Fibroblast of skin of left quadriceps (primary cell): Measurements from ENCODE around the gene RUNX3.
"Not testable (repeated sequence)": the region's sequence is repeated elsewhere in the genome, so short reads cannot be mapped to it uniquely, and the experiment has no call there.

ENCODE experiments used
- DNase-seq, 2 experiments: peaks; one replicate each; pipeline ENCODE4 v3.0.0-alpha.2; 2013; ENCODE audit warnings: low read depth in 2 of 2

RUNX3 gene

GRCh38 chr1:24914226-24915069 is 15.6 kb downstream of the RUNX3 start:
- peak; percentile 69 to 77 for DNase-seq

- no peak for DNase-seq
These were observed 16.4 kb downstream of the RUNX3 start for GRCh38 chr1:24913616-24914225.

- no peak for DNase-seq
These were observed 16.8 kb downstream of the RUNX3 start for GRCh38 chr1:24913274-24913604.

- DNase-seq: no peak
These were observed 17.5 kb downstream of the RUNX3 start for GRCh38 chr1:24912376-24913273.

GRCh38 chr1:24911651-24912155 is 18.4 kb downstream of the RUNX3 start:
- DNase-seq: no peak

DNA sequence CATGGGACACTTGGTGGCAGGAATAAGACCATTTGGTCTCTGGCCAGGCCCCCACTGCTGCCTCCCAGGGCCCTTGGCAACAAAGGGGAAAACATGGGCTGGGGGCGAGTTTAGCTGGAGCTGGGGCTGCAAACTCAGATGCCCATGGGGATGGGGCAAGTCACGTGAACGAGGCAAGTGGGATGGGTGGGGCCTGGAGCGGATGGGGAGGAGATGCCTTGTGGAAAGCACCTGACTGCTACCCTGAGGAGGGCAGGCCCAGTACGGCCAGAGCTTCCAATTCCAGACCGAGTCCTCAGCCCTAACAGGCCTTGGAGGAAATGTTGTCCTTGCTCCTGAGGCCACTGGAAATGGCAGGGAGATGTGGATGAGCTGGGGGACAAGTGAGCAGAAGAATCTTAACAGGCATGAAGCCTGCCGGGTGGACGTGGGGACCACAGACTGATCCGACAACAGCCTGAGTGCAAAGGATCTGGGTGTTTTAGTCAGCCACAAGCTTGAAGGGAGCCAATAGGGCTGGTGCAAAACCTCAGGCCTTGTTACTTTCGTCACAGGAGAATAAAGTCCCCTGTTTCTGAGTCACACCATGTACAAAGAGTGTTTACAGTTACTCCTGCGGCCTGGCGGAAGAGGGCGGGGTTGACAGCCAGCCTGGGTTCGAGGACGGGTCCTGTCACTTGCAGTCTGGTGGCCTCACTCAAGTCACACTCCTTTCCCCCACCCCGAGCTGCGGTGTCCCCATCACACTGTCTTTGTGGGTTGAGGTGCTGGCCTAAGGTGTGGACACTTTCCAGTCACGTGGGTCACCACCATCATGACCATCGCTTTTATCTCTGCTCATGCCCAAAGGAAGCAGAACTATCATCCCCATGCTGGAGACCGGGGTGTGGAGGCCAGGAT is 19.1 kb downstream of the RUNX3 start:
- no peak for DNase-seq

DNA sequence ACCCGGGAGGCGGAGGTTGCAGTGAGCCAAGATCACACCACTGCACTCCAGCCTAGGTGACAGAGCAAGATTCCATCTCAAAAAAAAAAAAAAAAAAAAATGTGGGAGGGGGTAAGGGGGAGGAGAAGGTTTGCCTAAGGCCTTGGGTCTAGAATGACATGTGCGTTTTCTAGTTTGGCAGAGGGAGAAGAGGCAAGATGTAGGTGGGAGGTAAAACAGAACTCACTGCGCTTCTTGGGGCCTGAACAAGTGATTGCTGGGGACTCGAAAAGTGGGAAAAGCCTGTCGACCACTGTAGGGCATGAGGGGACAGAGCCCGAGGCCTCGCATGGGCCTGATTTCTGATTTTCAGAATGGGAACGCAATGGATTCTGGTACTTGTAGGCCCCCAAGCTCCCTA is 19.9 kb downstream of the RUNX3 start:
- no peak for DNase-seq

DNA sequence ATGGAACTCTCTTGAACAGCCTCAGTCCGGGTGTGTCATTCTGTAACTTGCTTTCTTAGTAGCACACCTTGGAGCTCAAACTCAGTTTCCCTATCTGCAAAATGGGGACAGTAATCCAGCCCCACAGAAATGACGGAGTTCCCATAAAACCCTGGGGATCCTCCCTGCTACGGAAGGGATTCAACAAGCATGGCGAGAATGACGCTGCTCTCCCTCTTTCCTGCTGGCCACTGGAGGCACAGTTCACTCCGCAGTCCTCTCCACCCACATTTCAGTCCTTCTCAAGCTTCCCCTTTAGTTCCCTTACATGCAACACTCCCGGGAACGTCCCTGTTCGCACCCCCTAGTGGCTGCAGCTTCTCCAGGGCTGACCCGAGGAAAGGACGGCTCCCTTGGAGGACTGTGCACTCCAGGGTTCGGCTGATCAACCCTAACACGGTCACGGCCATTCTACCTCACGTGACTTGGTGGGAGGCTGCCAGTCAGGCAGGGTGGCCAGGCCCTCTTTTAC is 20.6 kb downstream of the RUNX3 start:
- DNase-seq: no peak

DNA sequence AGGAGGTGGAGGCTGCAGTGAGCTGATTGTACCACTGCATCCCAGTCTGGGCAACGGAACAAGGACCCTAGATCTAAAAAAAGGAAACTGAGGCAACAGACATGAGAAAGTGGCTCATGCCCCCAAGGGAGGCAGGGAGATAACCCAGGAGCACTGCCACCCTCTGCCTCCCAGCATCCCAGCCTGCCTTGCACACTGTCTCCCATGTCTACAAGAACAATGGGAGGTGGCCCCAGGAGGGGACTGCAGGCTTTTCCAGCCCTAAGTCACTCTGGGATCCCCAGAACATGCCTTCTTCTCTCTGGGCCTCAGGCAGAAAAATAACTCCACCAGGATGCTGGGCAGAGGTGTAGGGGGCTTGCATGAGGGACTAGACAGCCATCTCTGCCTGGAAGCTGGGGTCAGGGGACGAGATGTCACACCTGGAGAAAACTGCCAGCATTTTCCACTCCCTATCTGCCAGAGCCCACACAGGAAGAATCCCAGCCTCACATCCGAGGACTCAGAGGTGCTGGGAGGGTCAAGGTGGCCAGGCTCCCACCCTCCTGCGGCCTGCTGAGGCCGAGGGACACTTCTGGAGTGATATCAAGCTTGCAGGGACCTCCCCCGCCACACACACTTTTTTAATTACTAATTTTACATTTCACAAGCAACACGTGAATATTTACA is 21.4 kb downstream of the RUNX3 start:
- DNase-seq: no peak

DNA sequence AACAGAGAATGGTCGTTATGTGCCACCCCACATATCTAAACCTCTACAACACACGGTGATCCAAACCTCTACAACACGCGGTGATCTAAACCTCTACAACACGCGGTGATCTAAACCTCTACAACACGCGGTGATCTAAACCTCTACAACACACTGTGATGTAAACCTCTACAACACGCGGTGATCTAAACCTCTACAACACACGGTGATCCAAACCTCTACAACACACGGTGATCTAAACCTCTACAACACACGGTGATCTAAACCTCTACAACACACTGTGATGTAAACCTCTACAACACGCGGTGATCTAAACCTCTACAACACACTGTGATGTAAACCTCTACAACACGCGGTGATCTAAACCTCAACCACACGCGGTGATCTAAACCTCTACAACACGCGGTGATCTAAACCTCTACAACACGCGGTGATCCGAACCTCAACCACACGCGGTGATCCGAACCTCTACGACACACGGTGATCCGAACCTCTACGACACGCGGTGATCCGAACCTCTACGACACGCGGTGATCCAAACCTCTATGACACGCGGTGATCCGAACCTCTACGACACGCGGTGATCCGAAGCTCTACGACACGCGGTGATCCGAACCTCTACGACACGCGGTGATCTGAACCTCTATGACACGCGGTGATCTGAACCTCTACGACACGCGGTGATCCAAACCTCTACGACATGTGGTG is 22.3 kb downstream of the RUNX3 start:
- not testable (repeated sequence) for DNase-seq

DNA sequence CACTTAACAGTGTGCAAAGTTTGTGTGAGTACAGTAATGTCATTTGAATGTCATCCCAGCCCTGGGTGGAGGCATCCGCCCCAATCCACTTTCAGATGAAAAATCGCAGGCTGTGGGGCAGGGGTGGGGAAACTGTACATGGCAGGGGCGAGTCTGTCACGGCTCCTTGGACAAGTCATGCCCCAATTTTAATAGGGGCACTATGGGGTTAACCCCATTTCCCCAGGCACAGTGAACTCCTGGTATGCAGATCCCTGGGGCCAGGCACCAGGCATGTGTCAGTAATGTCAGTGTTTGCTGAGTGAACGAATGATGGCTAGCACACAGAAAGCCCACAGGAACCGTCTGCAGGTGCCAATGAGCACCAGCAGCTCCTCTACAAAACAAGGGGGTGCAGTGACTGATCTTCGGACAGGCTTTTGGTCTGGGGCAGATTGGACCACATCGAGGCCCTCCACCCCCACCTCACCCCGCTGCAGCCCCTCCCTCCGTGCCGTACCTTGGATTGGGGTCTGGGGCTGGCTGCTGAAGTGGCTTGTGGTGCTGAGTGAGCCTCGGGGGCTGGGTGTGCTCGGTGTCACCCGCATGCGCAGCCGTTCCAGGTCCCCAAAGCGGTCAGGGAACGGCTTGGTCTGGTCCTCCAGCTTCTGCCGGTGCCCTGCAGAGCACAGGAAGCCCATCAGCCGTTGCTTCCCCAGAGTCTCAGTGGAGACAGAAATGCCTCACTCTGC is 23.2 kb downstream of the RUNX3 start:
- no peak for DNase-seq

GRCh38 chr1:24905979-24906720 is 23.9 kb downstream of the RUNX3 start:
- no peak for DNase-seq

DNA sequence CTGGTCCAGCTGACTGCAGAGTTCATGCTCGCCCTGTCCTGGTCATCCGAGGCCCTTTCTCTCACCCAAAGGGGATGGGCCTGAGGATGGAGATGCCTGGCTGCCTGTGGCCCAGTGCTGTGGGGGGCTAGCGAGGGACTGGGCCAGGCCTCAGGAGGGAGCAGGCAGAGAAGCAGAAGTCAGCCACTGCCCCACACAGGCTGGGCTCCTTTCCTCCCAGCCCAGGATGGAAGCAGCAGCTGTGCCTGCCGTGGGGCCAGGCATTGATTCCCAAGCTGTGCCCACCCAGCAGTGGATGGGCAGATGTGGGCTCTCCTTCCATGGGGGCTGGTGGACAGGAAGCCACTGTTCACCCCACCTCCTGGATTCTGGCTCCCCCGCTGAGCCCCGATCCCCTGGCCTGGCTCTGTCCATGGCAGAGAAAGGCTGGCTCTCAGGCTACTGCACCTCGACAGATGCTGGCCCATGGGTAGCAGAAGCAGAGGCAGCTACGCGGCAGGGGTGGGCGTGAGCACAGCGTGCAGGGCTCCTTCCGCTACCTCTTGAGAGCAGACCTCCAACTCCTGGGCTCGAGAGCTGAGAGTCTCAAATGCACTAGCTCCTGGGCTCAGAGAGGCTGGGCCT is 24.6 kb downstream of the RUNX3 start:
- DNase-seq: no peak

GRCh38 chr1:24904731-24905354 is 25.2 kb downstream of the RUNX3 start:
- no peak for DNase-seq

GRCh38 chr1:24903955-24904730 is 25.9 kb downstream of the RUNX3 start:
- no peak for DNase-seq

DNA sequence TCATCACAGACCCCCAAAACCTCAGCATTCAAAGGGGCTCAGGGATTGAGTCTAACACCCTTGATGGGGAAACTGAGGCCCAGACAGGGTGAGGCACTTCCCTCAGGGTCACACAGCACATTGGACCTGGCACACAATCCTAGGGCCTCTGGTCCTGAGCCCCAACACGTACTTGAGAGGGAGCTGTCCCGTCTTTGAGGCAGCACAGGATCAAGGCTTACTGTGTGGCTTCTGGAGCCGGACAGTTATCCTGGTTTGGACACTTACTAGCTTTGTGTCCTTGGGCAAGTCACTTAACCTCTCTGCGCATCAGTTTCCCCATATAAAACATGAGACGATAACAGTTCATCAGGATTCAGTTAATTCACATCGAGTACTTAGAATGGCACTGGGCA is 26.5 kb downstream of the RUNX3 start:
- no peak for DNase-seq

DNA sequence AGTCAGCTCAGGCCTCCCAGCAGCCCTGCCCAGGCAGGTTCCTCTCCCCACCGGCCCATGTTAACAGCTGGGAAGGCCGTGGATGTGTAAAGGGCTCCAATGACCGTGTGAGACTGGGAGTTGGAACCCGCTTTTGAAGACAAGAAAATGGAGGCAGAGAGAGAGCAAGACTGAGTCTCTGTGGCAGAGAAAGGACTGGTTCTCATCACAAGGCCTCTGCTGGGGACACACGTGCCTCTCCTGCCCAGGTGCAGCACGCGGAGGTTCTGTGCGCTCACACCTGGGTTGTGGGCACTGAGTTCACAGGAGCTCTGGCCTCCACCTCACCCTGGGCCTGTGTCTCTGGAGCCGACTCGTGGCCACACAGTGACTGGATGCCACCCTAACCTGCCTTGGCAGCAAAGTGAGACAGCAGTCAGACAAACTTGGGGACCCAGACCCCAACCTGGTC is 27.0 kb downstream of the RUNX3 start:
- DNase-seq: no peak
